Gastroesophageal sphincter (tissue), 4 donors: Measurements from ENCODE around the gene ENG. TPM values are rescaled to one million over a fixed set of nuclear protein-coding genes. Genes with fewer than 3 reads are reported as not detected.

Experiments used
- ATAC-seq: fragments of 150-250 bp; one replicate; pipeline ENCODE4 v1.9.1; 2016; ENCODE audit warnings: mild to moderate bottlenecking, moderate library complexity
- H3K27ac ChIP-seq, 4 donors: fragments of 200-600 bp; sonication (generic) in 3 of 4; 1 replicate in 3 of 4; 2 replicates in 1 of 4; pipeline ENCODE4 v1.5.1; 2016 to 2019
- H3K27me3 ChIP-seq: fragments of 200-600 bp; sonication (generic); one replicate; pipeline ENCODE4 v1.5.1; 2019
- H3K36me3 ChIP-seq, 2 donors: fragments of 200-600 bp; sonication (generic); one replicate each; pipeline ENCODE4 v1.5.1; 2019; ENCODE audit warnings: control low read depth in 1 of 2
- H3K4me1 ChIP-seq, 3 donors: fragments of 200-600 bp; sonication (generic); 1 replicate in 2 of 3; 2 replicates in 1 of 3; pipeline ENCODE4 v1.5.1; 2016 to 2019; ENCODE audit warnings: control low read depth in 2 of 3
- H3K4me3 ChIP-seq, 2 donors: fragments of 200-600 bp; sonication (generic); one replicate each; pipeline ENCODE4 v1.5.1; 2019; ENCODE audit warnings: mild to moderate bottlenecking in 1 of 2, moderate library complexity in 1 of 2
- H3K9me3 ChIP-seq, 3 donors: fragments of 200-600 bp; sonication (generic); one replicate each; pipeline ENCODE4 v1.5.1; 2017 to 2019; ENCODE audit warnings: control low read depth in 2 of 3
- CTCF ChIP-seq, 4 experiments: fragments of 200-600 bp in 2 of 4; fragments of 450-650 bp in 2 of 4; sonication (generic) in 1 of 4; IDR thresholded peaks; one replicate each; pipeline ENCODE4 v1.5.1; 2017 to 2019; ENCODE audit warnings: antibody characterized with exemption in 4 of 4, mild to moderate bottlenecking in 2 of 4, moderate library complexity in 2 of 4
- EP300 ChIP-seq: sonication (generic); formaldehyde crosslinking; IDR thresholded peaks from one replicate; pipeline ENCODE4 v1.6.1; 2017; ENCODE audit warnings: antibody characterized with exemption, mild to moderate bottlenecking
- POLR2A ChIP-seq, 2 donors: fragments of 450-650 bp; IDR thresholded peaks; one replicate each; pipeline ENCODE4 v1.6.1; 2017; ENCODE audit warnings: antibody characterized with exemption in 2 of 2, mild to moderate bottlenecking in 2 of 2, moderate library complexity in 1 of 2
- POLR2AphosphoS5 ChIP-seq: sonication (generic); formaldehyde crosslinking; IDR thresholded peaks from one replicate; pipeline ENCODE4 v1.6.1; 2017; ENCODE audit warnings: antibody characterized with exemption
- WGBS, 2 donors: methylation state at CpG; one replicate each; pipeline ENCODE4 v1.1.5; 2018; ENCODE audit warnings: low coverage in 1 of 2; 5-methylcytosine and 5-hydroxymethylcytosine counted together
- total RNA-seq, 4 donors: library from RNA; depleted of rRNA; stranded (reverse); fragments of >200 nt; gene quantifications; one replicate each; pipeline ENCODE4 v1.1.0, GENCODE V29; 2016

ENG gene
- total RNA-seq, 4 donors from 2014 or later = 21.3 to 76.5 (median 48.0) TPM

DNA sequence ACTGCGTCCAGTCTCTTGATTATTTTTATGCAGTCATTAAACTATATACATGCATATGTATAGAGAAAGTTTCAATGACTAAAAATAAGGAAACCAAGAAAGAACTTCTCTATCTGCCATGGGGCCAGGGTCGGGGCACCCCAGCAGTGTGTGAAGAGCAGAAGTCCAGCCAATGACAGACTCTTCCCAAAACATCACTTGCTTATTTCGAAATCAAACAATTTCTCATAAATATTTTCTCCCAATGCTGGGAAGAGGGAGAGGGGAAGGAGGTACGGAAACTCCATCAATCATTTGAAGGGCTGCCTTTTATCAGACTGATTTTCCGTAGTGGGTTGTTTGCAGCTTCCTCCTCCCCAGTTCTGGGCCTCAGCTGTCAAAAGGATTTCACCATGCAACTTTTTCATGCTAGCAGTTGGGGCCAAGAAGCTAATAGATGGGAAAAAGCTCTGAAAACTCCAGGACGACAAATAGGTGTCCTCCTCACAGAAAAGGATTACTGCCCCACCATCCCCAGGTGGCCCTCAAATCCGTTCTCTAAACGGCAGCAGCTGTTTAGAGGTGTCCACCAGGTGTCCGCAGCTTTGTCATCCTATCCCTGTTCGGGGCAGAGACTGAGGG lies 52.4 kb downstream of the ENG start:
- 15 to 16% methylated on average over 8 to 9 of the region's 10 CpGs for WGBS, 2 donors
- ATAC-seq = peak; percentile 50
- TF ChIP-seq EP300 (no peak), POLR2AphosphoS5 (peak; percentile 72), POLR2A (IDR thresholded peaks at IDR 0.05) (no peak), CTCF (IDR thresholded peaks at IDR 0.05) (peak in 2 of 4 experiments; percentile 16 to 37)

GRCh38 chr9:127796852-127797370 lies 57.5 kb downstream of the ENG start:
- peaks cover 0 to 34% (median 12%) of the 10 kb centered on the region in 3 donors for H3K4me1 ChIP-seq
- peaks cover 0 to 23% of the 10 kb centered on the region in 2 donors for H3K36me3 ChIP-seq
- WGBS, 2 donors = 33 to 48% methylated on average over 9 to 11 of the region's 11 CpGs
- H3K9me3 ChIP-seq = no peaks in the 10 kb centered on the region
- no peak for ATAC-seq
- no peak for TF ChIP-seq POLR2AphosphoS5
- no peak for TF ChIP-seq CTCF (IDR thresholded peaks at IDR 0.05)
- no peak for TF ChIP-seq POLR2A (IDR thresholded peaks at IDR 0.05)
- TF ChIP-seq EP300 = no peak
- H3K27ac ChIP-seq = peak overlapping the region in 1 of 4 donors; percentile 36
- no peak overlapping the region for H3K4me3 ChIP-seq
- H3K27me3 ChIP-seq = no peaks in the 10 kb centered on the region

More for the DNA sequence above, 52.4 kb downstream of the ENG start:
- Histone ChIP-seq H3K4me1 (peaks cover 0 to 39% (median 19%) of the 10 kb centered on the region in 3 donors), H3K27ac (peak overlapping the region; percentile 76 to 97 (median 92)), H3K27me3 (no peaks in the 10 kb centered on the region), H3K9me3 (no peaks in the 10 kb centered on the region), H3K4me3 (peak overlapping the region; percentile 63 to 74), H3K36me3 (peaks cover 0 to 21% of the 10 kb centered on the region in 2 donors)

GRCh38 chr9:127796225-127796813 lies 58.1 kb downstream of the ENG start:
- WGBS, 2 donors = 49 to 100% methylated on average over 1 to 6 of the region's 8 CpGs
- Histone ChIP-seq H3K4me3 (no peak overlapping the region), H3K27me3 (no peaks in the 10 kb centered on the region), H3K9me3 (no peaks in the 10 kb centered on the region), H3K36me3 (peaks cover 0 to 29% of the 10 kb centered on the region in 2 donors), H3K4me1 (peaks cover 0 to 28% (median 7%) of the 10 kb centered on the region in 3 donors), H3K27ac (peak overlapping the region in 1 of 4 donors; percentile 36)
- TF ChIP-seq POLR2AphosphoS5 (no peak), POLR2A (IDR thresholded peaks at IDR 0.05) (no peak), EP300 (no peak), CTCF (IDR thresholded peaks at IDR 0.05) (no peak)
- ATAC-seq = peak; percentile 64

- Histone ChIP-seq H3K27me3 (no peaks in the 10 kb centered on the region), H3K9me3 (no peaks in the 10 kb centered on the region), H3K4me3 (no peak overlapping the region), H3K36me3 (peaks cover 0 to 50% of the 10 kb centered on the region in 2 donors), H3K4me1 (peaks cover 0 to 40% (median 7%) of the 10 kb centered on the region in 3 donors), H3K27ac (peak overlapping the region in 3 of 4 donors; percentile 19 to 48 (median 26))
- no peak for ATAC-seq
- TF ChIP-seq POLR2A (IDR thresholded peaks at IDR 0.05) = no peak
- 60 to 100% methylated on average over 1 to 4 of the region's 14 CpGs for WGBS, 2 donors
Measured at GRCh38 chr9:127794001-127794791, 60.3 kb downstream of the ENG start.

GRCh38 chr9:127793093-127793708 lies 61.3 kb downstream of the ENG start:
- Histone ChIP-seq H3K4me1 (peaks cover 0 to 50% (median 7%) of the 10 kb centered on the region in 3 donors), H3K36me3 (peaks cover 0 to 60% of the 10 kb centered on the region in 2 donors), H3K9me3 (no peaks in the 10 kb centered on the region), H3K27me3 (no peaks in the 10 kb centered on the region), H3K4me3 (no peak overlapping the region), H3K27ac (peak overlapping the region in 2 of 4 donors; percentile 27 to 41)
- 44 to 64% methylated on average over 5 to 7 of the region's 8 CpGs for WGBS, 2 donors
- ATAC-seq = no peak
- TF ChIP-seq CTCF (IDR thresholded peaks at IDR 0.05) (no peak), POLR2A (IDR thresholded peaks at IDR 0.05) (no peak), POLR2AphosphoS5 (no peak), EP300 (no peak)
